ENCODE measurements around the gene VAMP5.

DNA sequence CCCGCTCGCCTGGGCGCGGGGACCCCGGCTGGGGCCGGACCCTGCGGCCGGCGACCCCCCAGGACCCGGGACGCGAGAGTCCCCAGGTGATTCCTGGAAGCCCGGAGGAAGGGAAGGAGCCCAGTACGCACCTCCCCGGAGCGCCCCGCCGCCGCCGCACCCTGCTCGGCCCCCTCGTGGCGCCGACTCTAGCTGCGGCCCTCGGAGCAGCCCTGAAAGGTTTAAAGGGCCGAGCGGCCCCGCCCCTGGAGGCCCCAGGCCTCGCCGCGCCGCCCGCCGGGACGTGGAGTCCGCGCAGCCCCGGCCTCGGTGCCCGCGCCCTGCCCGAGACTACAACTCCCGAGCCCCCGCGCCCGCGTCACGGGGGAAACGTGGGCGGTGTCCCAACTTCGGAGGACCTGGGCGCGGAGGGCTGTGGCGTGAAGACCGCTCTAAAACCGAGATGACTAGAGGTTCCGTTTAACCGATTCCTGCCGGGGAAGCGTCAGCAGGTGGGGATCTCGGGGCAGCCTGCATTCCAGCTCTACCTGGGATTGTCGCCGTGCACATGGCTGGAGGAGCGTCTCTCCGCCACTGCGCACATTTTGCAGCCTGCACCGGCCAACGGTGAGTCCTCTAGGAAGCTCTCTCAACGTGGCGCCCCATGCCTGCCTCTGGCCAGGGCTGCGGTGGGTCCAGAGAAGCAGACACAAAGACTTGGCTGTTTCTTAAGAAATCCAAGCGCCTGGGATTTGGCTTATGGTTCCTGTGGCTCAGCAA is 18.4 kb downstream of the VAMP5 start, which contains the start of gene TMEM150A:
- TF ChIP-seq POLR2A (IDR thresholded peaks at IDR 0.05): peak in 2 of 4 donors; percentile 84 to 92
- TF ChIP-seq, protein P1, sequence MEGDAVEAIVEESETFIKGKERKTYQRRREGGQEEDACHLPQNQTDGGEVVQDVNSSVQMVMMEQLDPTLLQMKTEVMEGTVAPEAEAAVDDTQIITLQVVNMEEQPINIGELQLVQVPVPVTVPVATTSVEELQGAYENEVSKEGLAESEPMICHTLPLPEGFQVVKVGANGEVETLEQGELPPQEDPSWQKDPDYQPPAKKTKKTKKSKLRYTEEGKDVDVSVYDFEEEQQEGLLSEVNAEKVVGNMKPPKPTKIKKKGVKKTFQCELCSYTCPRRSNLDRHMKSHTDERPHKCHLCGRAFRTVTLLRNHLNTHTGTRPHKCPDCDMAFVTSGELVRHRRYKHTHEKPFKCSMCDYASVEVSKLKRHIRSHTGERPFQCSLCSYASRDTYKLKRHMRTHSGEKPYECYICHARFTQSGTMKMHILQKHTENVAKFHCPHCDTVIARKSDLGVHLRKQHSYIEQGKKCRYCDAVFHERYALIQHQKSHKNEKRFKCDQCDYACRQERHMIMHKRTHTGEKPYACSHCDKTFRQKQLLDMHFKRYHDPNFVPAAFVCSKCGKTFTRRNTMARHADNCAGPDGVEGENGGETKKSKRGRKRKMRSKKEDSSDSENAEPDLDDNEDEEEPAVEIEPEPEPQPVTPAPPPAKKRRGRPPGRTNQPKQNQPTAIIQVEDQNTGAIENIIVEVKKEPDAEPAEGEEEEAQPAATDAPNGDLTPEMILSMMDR (IDR thresholded peaks at IDR 0.05): peak in 4 of 6 experiments; percentile 24 to 53 (median 51)
